Hematopoietic multipotent progenitor cell treated with erythropoietin and hydrocortisone succinate and interleukin-3 and kit ligand, for 6 days (in vitro differentiated cells): ENCODE data around the gene ME1.
"Not testable (repeated sequence)": the region's sequence is repeated elsewhere in the genome, so short reads cannot be mapped to it uniquely, and the experiment has no call there.

Experiments
- DNase-seq: peaks from one replicate; pipeline ENCODE4 v3.0.0-alpha.2; 2015

ME1 gene

DNA sequence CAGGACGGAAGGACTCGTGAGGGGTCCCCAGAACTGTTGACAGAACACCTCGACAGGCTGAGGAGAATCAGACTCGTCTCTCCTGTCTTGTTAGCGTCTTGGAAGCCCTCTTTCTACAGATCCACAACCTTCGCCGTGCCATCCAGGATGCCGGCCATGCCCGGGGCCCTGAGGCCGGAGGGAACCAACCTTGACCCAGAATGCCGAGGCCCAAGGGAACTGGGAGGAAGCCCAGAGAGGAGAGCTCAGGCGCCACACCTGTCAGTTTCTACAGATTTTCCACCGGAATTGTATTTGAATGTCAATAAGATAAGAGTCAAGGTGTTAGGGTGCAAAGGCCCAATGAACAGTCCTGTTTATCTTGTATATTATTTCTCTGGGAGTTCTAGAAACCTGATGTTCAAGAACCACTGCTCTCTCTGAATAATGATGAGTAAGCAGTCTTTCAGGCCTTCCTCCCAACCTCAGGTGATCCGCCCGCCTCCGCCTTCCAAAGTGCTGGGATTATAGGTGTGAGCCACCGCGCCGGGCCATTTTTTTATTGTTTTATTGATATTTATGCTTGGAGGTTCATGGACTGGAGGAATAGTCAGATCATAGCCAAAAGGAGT lies 799 bp upstream of the ME1 start:
- no peak for DNase-seq

GRCh38 chr6:83429857-83430610 lies 817 bp downstream of the ME1 start:
- no peak for DNase-seq

DNA sequence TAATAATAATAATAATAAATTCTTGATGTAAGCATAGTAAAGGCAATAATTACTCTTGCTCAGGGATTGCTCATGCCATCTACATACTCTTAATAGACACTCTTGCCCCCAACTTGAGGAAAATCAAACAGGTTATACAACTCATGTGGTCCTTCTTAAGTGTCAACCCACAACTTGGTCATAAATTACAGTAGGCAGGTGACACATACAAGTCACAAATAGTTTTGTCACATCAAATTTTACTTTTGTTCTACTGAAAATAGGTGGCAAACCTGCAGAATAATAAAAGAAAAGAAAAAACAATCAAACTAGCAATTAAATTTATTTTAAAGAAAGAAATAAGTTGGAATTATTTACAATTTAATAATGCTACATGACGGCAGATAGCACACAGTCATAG lies 1.6 kb downstream of the ME1 start:
- no peak for DNase-seq

DNA sequence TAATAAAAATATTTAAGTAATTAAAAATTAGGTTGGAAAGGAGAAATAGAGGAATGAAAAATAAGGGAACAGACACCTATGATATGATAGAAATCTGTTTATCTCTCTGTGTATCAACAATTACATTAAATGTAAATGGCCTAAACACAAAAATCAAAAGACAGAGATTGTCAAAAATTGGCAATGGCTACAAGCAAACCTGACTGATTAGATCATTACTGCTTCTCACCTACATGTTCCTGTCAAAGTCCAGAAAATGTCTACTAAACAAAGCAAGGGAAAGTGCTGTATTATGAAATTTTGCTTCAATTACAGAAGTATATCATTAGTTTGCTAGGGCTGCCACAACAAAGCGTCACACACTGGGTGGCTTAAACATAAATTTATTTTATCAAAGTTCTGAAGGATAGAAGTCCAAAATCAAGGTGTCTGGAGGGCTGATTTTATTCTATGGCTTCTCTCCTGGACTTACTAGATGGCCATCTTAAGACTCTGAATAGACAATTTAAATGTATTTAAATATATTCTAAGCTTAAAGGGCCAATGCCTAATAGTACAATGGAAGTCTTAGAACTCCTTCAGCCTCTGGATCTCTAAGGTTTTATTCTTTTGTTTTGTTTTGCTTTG lies 6.3 kb downstream of the ME1 start:
- DNase-seq = no peak

DNA sequence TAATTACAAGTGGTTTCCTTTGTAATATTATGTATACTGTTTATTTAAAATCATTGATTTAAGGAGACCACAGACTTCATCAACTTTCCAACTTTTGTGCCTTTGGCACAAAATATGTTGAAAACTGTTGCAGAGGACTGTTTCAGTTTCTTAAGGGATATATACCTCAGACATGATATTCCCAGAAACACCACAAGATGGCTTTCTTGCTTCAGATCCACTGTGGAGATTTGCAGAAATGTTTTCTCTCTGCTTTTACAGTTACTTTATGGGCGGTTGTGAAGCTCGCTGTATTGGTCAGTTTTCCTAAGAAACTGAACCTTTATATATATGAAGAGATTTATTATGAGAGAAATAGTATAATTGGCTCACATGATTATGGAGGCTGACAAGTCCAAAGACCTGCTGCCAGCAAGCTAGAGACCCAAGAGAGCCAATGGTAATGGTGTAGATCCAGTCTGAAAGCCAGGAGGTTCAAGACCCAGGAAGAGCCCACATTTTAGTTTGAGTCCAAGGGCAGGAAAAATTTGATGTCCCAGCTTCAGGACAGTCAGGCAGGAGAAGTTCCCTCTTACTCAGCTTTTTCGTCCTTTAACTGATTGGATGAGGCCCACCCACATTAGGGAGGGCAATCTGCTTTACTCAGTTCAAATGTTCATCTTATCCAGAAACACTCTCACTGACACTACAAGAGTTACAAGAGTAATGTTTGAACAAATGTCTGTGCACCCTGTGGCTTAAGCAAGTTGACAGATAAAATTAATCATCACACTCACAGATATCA lies 12.8 kb downstream of the ME1 start:
- DNase-seq = peak; percentile 73

DNA sequence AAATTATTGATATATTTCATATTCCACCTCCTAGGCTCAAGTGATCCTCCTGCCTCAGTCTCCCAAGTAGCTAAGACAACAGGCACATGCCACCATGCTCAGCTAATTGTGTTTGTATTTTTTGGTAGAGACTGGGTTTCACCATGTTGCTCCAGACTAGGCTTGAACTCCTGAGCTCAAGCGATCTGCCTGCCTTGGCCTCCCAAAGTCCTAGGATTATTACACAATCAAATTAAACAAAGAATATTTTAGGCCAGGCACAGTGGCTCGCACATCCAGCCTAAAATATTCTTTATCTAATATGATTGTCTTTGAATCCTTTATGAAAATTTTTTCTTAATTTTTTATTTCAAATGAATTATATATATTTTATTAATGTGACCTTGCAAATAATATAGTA lies 17.8 kb downstream of the ME1 start:
- DNase-seq = no peak

DNA sequence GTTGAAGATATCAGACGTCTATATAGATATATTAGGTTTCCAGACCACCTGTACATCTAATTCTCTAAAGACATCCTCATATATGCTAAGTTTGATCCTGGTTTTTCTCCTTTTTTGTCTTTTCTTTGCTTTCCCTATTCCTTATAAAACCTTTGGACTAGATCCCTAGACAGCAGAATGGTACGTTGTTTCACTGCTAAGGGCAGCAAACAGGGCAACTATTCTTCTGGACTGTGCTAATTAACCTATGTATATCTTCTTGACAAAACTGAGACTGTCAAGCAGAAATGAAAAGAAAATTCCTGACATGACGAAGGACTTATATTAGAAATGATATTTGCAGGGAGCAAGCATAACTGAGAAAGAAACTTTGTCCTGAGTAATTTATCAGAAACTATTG lies 19.1 kb downstream of the ME1 start:
- no peak for DNase-seq

- no peak for DNase-seq
Observed at GRCh38 chr6:83403191-83403590, 27.7 kb downstream of the ME1 start.

DNA sequence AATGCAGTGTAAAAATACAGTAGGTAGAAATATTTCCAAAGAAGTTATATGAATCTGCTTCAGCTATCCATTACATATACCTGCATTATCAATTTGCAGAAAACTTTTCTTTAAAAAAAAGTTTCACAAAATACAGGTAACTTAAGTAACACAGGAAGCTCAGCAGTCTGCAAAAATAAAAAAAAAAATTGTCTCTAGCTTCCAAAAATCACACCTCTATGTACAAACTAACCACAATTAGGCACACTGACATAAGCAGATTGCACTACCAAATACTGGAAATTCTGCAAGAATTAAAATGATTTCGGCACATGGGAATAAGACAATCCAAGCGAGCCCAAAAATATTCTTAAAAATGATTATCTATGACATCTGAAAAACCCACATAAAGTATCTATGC lies 41.2 kb downstream of the ME1 start:
- DNase-seq = no peak

- DNase-seq = no peak
Observed at GRCh38 chr6:83385473-83385872, 45.4 kb downstream of the ME1 start.

- no peak for DNase-seq
Observed at GRCh38 chr6:83384751-83385150, 46.1 kb downstream of the ME1 start.

DNA sequence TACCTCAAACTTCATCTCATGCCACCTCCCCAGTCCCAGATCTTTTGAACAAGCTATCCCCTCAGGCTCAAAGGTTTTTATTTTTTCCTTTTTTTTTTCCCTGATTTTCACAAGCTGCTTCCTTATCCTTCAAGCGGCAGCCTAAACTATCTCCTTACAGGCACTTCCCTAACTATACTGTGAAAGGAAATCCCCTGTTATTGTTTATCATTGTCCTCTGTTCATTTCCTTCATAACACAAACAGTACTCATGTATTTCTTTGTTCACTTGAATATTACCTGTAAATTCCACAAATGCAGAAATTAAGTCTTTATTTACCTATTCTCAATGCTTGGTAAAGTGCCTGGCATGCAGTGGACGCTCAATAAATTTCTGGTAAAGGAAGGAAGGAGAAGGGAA lies 48.9 kb downstream of the ME1 start:
- no peak for DNase-seq

DNA sequence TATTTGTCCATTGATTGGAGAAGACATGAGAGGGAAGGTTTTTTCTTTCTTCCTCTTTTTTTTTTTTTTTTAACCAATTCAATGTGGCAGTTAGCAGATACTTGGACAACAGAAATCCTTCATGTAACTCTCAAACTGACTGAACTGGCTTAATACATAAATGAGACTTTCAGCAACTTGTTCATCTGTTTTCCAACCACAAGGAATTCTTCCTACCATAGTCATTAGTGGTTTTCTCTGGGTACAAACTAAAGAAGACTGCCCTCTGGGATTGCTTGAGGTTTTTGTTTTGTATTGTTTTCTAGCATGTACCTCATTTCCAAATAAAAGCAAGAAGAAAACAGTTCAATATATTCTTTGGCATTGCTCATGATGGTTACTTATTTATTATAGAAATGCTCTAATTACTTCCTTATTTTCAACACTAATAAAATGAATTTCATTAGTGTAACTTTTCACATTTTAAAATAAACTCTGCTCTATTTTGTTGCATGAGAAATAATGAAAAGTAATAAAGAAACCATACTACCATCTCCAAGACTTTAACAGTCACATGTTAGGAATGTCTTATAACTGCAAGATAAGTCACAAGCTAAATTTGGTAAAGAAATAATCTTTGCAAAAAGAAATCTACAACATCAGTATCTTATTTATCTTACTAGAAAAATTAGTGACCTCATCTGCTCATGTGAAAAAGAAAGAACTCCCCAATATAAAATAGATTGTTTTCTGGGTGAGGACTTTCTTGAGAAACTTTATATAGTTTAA lies 52.0 kb downstream of the ME1 start:
- DNase-seq = no peak

- DNase-seq = no peak
Observed at GRCh38 chr6:83371423-83371822, 59.4 kb downstream of the ME1 start.

DNA sequence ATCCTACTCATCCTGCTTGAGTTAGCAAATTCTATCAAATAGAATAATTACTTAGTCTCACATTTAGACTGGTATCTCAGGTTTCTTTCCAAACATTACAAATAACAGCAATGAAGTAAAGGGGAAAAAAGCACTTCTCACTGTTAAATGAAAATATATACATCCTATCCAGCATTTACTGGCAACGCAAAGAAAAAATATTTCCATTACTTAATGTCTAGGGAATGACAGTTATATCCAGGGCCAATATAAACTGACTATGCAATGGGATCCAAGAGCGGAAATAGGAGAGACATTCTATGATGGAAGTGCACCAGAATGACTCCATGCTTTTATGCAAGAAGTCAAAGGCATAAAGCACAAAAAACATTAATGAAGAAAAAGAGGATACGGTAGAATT lies 60.3 kb downstream of the ME1 start:
- no peak for DNase-seq

- no peak for DNase-seq
Observed at GRCh38 chr6:83369692-83370091, 61.2 kb downstream of the ME1 start.

DNA sequence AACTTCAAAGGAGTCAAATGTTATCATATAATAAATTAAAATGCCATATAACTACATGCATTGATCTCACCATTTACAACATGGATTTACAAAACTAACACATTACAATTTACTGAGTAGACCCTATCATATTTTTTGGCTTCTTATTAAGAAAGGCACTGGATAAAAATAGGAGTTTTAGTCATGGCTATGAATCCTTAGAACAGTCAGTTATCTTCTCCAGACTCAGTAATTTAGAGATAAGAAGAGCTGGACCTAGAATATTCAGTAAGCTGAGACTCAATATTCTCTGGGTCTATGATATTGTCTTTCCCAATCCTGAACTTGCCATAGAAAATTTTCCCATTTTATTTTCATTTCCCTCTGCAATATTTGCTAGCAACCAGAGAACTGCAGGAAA lies 62.3 kb downstream of the ME1 start:
- no peak for DNase-seq

- no peak for DNase-seq
Observed at GRCh38 chr6:83367104-83367503, 63.7 kb downstream of the ME1 start.

DNA sequence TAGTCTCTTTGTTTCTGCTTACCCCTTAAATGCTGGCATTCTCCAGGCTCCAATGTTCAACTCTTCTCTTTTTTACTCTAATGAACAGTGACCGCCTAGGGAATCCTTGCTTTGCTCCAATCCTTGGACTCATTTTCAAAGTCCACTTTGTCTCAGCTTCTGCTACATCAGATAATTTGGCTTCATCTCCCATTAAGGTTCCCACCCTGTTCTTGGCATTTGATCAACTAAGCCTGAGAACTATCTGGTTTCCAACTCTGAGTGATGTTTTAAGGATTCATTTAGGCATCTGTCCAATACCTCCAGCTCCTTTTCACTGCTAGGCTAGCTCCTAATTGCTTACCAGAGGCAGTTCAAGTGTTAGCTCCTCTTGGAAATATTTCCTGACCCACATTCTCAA lies 64.9 kb downstream of the ME1 start:
- DNase-seq = no peak

DNA sequence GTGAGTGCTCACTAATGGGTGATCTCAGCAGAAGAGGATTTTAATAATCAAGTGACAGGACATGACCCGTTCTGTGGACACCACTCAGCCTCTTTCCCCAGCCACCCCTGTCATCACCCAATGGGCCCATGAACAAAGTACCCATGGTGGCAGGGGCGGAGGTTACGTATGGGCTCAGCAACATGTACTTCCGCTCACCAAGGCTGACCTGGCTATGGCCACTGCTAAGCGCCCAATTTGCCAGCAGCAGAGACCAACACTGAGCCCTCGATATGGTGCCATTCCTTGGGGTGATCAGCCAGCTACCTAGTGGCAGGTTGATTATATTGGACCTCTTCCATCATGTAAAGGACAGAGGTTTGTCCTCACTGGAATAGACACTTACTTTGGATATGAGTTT lies 68.5 kb downstream of the ME1 start:
- DNase-seq = not testable (repeated sequence)

DNA sequence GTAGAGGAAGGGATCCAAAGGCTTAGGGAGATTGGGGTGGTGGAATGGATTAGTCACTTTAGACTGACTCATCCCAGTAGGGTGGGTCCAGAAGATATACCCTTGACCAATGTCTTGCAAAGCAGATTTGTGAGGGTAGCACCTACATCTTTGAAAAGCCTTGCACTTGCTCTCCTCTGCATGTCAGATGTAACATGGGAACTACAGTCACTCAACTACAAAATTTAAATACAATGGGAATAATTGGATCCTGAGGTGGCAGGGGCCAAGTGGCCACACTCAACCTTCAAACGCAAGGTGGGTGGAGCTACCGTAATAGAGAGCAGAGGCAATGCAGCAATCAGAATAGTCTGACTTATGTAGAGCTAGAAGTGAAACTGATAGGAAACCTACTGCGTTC lies 71.2 kb downstream of the ME1 start:
- DNase-seq = no peak

DNA sequence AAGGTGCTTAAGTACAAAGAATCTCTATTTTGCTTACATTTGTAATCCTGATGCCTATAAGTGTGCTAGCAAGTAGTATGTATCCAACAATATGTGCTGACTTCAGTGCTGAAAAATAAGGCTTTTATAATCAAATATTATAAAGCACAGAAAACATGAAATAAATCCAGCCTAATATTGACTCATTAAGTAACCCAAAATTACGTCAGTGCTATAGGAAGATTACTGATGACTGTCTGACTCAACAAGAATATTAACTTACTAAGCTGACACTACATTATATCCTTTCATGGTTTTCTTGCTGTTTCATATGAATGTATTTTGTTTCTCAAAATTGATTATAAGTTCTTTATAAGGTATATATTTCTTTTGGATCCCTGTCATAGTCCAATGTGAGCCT lies 76.1 kb downstream of the ME1 start:
- no peak for DNase-seq
